ENCODE data around the gene RYR2.
"Not testable (repeated sequence)": the region's sequence is repeated elsewhere in the genome, so short reads cannot be mapped to it uniquely, and the experiment has no call there.

RYR2 gene

DNA sequence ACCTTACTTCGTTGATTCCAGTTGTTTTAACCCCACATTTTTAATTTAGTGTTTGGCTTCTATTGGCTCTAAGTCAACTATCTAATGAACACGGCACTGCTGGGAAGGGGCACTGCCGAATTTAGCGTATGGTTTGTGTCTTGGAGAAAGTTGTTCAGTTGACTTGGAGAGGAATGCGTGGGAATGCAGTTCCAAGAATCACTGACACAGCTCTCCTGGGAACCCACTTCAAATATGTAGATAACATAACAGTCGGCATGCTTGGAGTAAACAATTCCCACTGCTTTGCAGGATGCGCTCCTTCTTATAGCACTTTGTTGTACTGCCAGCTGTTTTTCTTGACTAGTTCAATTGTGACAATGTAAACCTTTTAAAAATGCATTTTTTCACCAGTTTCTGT, 104.3 kb downstream of the RYR2 start:
- no peak for DNase-seq

DNA sequence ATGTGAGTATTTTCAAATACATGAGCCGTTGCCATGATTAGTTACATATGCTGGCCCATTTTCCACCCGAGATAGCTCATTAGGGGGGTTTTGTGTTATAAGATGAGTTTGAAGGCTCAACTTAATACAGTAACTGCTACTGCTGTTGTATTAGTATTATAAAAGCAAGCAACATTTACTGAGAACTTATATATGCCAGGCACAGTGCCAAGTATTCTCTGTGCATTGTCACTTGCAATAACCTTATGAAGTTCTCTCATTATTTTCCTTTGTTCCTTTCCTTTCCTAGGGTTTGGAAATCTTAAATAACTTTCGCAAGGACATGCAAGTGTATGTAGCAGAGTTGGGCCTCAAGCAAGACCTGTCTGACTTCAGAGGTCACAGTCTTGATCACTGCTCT, 107.9 kb downstream of the RYR2 start:
- DNase-seq, result no peak

DNA sequence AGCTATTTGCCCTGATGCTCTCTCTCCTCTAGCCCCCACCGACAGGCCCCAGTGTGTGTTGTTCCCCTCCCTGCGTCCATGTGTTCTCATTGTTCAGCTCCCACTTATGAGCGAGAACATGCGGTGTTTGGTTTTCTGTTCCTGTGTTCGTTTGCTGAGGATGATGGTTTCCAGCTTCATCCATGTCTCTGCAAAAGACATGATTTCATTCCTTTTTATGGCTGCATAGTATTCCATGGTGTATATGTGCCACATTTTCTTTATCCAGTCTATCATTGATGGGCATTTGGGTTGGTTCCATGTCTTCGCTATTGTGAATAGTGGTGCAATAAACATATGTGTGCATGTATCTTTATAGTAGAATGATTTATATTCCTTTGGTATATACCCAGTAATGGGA, 110.0 kb downstream of the RYR2 start:
- DNase-seq, result not testable (repeated sequence)

DNA sequence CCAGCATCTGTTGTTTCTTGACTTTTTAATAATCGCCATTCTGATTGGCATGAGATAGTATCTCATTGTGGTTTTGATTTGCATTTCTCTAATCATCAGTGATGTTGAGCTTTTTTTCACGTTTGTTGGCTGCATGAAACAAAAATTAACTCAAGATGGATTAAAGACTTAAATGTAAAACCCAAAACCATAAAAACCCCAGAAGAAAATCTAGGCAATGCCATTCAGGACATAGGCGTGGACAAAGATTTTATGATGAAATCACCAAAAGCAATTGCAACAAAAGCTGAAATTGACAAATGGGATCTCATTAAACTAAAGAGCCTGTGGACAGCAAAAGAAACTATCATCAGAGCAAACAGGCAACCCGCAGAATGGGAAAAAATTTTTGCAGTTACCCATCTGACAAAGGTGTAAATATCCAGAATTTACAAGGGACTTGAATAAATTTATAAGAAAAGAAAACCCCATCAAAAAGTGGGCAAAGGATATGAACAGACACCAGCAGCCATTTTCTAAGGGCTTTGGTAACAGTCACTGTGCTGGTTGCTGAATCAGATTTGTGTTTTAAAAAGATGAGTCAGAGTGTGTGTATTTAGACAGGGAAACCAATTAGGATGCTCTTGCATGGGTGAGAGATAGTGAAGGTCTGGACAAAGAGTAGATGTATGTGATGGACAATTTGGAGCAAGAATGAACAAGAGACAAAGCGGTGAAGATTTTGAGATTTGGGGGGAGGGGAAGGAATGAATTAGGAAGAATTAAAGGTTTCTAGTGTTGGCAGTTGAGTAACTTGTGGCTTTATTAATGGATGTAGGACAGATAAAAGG, 110.7 kb downstream of the RYR2 start:
- no peak for DNase-seq

DNA sequence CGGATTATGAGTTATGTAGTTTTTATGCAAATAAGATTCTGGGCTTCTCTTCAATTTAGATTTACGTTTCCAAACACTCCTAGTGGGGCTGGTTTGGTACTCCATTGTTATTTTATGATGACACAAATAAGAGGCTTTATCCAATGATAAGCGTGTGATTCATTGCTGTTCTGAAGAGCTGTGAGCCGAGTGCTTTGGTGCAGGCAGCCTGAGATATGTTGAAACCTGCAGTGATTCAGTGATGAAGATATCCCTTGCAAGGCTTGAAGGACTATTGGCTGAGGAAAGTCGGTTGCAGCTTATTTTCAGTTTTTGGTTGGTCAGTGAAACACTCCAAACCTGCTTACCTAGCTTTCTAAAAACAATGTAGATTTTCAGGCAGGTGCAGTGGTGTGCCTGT, 112.2 kb downstream of the RYR2 start:
- no peak for DNase-seq

DNA sequence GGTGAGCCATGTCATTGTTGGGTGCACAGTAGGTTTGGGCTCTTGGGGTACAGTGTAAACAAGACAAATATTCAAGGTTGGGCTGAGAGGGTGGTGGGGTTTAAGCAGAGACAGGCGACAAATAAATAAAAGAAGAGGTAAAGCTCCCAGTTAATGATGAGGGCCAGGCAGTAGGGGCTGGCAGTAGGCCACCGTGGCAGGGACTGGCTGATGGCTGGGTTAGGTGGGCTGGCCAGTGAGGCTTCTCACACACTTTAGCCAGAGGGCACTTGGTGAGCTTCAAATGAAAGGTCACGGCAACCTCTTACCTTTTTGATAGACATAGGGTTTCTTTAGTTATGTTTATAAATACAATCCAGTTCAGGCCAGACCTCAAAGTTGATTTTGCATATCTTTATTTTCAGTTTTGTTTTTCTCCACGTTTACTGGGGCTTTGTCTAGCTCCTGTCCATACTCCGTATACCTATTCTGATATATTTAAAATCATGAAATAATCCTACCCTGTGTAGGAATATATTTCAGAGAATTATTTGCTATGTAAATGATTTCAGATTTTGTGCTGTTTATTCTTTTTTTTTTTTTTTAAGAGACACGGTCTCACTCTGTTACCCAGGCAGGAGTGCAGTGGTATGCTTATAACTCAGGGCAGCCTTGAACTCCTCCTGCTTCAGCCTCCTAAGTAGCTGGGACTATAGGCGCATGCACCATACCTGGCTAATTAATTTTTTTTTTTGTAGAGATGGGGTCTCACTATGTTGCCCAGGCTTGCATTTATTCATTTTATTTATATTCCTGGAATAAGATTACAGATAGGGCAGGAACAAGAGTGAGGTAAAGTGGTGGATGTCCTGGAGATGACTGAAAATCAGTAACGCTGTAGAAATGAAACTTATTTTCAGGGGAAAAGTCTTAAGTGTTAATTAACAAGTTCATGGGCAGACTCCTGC, 122.7 kb downstream of the RYR2 start:
- DNase-seq, result peak in 1 of 14 donors; percentile 43

DNA sequence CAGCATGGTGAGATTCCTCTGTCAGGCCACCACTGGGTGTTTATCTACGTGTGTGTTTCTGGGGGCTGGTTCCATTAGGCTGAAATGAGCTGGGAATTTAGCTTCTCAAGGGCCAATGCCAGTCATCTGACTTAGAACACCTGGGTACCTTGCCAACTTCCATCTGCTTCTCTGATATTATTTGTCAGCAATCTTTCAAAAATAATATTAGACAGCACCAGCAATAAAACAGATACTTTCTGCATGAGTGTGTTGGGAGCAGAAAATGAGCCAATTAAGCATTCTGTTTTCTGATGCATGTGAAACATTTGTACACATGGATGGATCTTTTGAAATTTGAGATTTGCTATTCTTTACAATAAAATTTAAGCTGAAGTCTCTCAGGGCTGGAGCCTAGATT, 124.1 kb downstream of the RYR2 start:
- peak in 1 of 14 donors; percentile 58 for DNase-seq

DNA sequence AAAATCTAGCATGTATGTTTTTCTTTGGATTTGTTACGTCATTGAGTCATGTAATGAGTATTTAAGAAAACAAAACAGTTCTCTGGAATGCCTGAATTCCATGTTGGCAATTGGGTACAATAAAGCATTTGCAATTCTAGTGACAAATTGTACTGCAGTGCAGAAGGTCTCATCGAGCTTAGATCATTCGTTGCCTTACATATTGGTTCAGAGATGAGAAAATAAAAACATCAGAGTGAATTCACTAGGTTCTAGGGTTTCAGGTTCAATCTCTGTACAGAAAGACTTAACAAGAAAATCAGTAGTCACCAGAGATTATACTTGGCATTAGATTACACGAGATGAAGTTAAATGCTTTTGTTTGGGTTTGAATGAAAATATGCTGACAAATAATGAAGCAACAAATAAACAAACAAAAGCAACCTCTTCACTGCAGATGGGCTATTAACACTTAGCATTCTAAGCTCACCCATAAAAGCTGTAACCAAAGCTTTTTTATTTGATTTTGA, 124.7 kb downstream of the RYR2 start:
- DNase-seq, result peak in 1 of 14 donors; percentile 46

DNA sequence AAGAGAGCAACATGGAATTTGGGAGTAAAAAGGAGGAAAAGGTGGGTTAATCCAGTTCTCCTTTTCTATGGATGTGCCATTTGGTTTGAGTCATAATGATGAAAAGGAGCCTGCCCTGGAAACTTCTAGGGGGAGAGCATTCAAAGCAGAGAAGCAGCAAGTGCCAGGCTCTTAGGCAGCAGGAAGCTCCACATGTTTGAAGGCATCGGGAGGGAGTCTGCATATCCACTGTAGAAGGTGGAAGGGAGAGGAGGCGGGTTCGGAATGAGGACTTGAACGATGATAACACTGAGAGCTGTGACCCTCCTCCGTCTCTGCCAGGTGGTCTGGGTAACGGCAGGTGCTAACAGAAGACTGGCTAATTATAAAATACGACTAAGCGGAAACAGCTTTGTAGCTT, 128.2 kb downstream of the RYR2 start:
- peak in 1 of 14 donors; percentile 49 for DNase-seq

DNA sequence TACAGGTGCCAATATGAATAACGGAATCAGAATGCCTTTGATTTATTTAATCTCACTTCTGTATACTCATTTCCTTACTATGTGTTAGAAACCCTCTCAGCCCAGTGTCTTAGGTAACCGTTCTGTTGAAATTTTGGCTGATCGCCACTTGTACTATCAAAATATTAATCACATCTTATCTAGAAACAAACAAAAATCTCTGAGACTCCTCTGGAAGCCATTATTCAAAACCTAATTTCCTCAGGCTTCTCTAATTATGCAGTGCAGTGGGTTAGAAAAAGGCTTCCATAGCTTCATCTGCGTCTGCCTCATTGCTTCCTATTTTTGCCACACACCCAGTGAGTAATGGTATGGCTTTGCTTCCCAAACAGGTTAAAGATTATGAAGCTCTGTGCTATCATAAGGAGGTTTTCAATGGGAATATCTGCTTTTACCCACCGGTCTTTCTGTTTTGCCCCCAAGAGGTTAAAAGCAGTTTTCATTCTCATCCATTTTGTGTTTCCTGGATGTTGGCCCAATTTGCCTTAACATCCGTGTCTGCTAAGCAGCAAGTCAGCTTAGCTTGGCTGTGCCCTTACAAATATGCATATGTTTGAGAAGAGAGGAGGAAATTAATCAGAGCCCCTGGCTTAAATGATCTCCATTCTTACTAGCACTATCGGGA, 129.6 kb downstream of the RYR2 start:
- DNase-seq, result peak in 1 of 14 donors; percentile 81

DNA sequence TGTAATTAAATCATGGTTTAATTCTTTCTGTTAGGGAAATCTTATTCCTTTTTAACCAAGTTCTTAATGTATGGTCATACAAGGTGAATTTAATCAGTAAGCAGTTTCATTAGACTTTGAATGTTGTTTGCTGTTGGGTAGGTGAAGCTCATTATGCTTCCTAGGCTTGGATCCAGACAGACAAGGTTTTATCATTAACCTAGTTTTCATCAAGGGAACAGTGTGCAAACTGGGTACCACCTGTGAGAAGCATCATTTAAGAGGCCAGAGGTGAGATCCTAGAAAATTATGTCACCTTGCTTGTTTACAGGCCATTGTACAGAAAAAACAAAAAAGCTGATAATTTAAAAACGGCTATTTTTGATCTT, 130.1 kb downstream of the RYR2 start:
- peak in 1 of 14 donors; percentile 79 for DNase-seq

DNA sequence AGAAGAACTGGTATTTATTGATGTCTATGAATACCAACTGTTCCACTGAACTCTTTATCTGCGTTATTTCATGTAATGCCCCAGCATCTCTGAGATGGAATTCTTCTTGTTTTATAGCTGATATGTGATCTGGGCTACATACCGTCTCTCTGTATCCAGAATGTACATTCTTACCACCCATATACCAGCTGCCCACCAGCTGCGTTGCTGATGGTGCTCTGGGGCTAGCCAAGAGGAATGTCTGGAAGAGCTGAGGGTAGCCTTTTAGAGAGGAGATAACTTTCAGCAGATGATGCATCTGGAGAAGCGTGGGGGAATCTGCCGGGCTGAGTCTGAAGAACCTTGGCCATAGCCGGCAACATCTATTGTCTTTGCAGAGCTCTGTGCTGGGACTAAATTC, 137.5 kb downstream of the RYR2 start:
- DNase-seq, result no peak

DNA sequence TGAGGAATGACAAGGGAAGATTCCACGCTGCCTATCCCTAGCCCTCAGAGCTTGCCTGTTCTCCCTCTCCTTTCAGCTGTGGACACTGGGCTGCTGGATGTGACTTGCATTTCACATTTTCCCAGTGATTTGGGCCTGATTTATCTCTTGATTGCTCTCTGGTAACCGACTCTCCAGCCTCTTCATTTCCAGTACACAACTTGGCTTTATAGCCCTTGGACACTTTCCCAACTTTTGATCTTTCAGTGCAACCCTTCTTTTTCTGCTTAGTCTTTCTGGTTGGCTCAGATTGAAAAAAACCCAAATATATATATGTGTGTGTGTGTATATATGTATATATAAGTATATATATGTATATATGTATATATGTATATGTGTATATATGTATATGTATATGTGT, 138.3 kb downstream of the RYR2 start:
- DNase-seq, result no peak

DNA sequence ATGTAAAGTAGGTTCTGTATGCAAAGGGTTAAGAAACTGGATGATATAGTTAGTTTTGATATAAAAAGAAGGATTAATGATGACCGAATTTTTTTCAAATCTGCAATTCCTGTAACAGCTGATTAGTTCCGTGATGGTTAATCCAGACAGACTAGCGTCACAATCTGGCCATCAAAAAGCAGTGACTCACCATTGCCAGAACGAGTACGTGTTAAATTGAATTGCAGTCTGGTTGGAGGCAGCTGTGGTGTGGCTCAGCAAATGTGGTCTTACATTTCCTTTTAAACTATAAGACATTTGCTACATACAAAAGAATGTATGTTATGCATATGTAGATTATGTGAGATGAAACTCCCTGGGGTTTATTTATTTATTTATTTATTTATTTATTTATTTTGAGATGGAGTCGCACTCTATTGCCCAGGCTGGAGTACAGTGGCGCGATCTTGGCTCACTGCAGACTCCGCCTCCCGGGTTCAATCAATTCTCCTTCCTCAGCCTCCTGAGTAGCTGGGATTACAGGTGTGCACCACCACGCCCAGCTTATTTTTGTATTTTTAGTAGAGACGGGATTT, 139.8 kb downstream of the RYR2 start:
- DNase-seq, result peak in 1 of 14 donors; percentile 30

DNA sequence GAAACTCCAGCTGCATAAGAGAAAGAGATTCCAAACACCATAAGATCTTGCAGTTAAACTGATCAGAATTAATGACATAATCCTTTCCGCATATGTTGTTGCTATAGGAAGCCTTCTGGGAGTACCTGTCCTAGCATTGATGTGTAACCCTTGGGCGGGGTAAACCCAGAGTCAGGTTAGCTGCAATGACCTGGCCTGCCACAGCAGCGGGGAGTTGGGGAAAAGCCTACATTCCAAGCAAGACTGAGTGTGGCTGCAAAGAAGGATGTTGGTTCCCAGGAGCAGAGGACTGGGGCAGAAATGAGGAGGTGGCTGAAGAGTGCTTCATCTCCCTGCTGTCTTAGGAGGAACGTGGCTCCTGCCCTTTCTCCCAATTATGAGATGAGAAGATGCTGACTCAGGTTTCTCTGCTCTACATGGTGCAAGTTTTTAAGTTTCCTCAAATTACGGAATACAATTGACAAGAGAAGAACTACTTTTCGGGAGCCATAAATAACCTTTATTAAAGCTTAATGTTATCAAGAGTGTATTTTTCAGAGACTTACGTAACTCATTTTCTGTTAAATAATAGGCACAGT, 142.1 kb downstream of the RYR2 start:
- no peak for DNase-seq

DNA sequence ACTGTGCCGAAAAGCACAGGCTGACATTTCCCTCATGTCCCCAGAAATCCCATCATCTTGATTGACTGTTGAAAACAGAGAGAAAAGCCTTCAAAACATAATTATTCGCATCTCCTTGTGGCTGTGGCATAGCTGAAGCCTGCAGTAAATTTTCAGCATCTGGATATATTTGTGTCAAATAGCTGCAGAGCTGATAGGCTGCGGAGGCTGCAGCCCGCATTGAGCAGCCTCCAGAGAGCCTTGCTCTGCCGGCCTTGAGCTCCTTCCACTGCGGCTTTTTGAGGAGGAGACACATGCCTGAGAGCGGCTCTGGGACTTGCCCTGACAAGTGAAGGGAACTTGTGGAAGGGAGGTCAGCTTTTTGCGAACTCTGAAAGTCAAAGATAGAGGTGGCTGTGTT, 144.7 kb downstream of the RYR2 start:
- no peak for DNase-seq

DNA sequence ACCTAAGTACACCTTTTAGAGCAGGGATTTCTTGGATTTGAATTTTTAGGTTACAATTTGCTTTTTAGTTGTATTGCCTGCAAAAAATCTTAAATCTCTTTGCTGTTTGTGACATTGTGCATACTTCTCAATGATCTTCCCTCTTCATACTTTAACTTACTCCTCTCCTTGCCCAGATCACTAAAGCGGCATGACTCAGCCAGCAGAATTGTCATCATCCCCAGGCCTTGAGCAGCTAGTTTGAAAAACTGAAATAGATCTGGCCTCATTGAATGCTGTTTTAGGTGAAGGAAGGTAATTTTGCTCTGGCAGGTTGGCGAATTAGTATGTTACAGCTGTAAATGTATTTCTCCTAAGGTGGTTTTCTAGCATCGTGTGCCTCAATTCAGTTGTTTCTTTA, 145.9 kb downstream of the RYR2 start:
- no peak for DNase-seq

DNA sequence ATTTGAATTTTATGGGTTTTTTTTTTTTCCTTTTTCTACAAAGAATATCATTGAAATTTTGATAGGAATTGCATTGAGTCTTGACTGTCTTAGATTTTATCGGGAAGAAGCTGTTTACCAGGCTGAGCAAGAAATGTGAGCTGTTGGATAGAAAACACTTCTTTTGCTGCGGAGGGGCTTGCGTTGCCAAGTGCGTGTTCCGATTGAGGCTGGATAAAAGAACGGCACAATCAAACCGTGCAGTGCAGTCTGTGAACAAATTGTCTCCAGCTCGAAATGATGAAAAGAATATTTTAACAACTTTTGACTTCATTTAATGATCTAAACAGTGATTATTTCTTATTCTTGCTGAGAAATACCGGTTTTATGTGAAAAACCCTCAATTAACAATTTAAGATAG, 149.4 kb downstream of the RYR2 start:
- peak in 1 of 14 donors; percentile 26 for DNase-seq

DNA sequence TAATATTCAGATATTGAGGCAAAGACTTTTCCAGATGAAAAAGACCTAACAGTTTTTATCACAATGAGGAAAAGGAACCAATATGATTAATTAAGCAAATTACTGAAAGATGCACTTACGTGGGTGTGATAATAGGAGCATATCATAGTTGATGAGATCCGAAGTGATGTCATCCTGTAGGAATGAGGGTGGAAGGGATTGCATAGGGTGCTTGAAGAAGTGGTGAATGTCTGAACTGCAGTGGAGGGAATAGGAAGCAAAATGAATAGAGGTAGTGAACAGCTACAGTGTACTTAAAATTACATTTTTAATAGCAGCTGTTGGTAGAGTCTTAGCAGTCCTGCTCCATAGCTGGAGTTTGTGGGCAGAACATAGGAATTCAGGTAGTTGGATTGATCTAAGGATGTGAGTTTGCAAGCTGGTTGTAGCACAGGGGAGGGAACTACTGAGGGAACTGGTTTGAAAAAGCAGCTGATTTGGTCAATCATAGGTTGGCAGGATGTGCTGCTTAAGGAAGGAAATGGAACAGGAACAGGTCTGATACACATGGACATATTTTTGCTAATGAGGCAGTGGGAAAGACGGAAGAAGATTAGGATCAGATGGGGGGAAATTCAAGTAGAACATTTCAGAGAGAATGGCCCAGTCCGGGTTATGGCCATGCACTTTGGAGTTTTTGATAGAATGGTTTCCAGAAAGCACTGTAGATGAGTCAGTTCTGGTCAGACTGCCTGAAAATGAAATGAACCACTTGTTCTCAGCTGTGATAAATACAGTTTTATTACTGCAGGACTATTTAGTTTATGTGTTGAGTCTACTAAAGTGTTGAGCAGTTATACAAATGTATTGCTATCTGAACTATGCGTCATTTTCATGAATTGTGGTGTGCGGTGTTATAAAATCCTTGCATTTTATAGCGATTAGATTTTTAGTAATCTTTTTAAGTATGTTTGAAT, 155.8 kb downstream of the RYR2 start:
- DNase-seq, result no peak

DNA sequence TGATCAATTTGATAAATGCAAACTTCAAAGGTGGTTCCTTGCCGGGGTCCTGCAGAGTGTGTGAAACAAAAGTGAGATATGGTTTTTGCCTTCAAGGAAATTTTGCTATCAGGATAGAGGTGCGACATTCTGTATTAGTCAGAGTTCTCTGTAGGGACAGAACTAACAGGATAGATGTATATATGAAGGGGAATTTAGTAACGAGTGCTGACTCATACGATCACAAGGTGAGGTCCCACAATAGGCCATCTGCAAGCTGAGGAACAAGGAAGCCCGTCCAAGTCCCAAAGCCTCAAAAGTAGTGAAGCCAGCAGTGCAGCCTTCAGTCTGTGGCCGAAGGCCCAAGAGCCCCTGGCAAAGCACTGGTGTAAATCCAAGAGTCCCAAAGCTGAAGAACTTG, 157.0 kb downstream of the RYR2 start:
- DNase-seq, result peak in 1 of 14 donors; percentile 15

DNA sequence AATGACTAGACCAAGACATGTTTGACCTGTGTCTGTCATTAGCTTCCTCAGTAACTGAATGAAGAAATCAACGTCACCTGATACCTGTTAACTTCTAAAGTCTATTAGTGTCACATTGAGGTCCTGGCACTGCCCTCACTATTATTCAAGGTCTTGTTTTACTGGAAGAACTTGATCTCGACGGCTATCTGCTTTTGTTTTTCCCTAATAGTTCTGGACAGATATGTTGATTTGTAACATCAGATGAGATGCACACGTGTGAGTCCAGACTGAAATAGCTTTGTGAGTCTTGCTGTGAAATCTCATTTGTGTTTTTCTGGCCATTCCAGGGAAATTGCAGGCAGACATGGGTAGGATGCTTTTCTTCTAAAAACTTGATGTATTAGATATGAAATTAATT, 159.2 kb downstream of the RYR2 start:
- no peak for DNase-seq

All from C1 segment of cervical spinal cord (tissue), 14 donors.